SH-SY5Y (cell line): Measurements from ENCODE around the gene SLC48A1.

Experiments
- GATA2 ChIP-seq: IDR thresholded peaks from 2 replicates; pipeline ENCODE4 v1.6.1; 2011; ENCODE audit warnings: mild to moderate bottlenecking, low read depth, low read length
- GATA3 ChIP-seq: IDR thresholded peaks from 2 replicates; pipeline ENCODE4 v1.6.1; 2011; ENCODE audit warnings: low read depth, mild to moderate bottlenecking, low read length, moderate library complexity

GRCh38 chr12:47825173-47825639, 52.2 kb downstream of the SLC48A1 start:
- TF ChIP-seq GATA2 (no peak), GATA3 (no peak)
